ENCODE data around the gene RNF126. TPM values are rescaled to one million over a fixed set of nuclear protein-coding genes. Genes with fewer than 3 reads are reported as not detected.
A peak's percentile ranks its signal among the peaks of the same experiment; 100 is the strongest.

RNF126 gene
- total and polyA plus RNA-seq, 2 experiments from 2014 or later, result 78.5 to 88.7 TPM

DNA sequence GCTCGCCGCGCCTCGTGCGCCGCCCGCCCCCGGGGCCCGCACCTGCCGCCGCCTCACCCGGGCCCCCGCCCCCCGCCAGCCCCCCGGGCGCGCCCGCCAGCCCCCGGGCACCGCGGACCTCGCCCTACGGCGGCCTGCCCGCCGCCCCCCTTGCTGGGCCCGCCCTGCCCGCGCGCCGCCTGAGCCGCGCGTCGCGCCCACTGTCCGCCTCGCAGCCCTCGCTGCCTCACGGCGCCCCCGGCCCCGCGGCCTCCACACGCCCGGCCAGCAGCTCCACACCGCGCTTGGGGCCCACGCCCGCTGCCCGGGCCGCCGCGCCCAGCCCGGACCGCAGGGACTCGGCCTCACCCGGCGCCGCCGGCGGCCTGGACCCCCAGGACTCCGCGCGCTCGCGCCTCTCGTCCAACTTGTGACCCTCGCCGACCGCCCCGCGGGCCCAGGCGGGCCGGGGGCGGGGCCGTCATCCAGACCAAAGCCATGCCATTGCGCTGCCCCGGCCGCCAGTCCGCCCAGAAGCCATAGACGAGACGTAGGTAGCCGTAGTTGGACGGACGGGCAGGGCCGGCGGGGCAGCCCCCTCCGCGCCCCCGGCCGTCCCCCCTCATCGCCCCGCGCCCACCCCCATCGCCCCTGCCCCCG is 46.8 kb downstream of the RNF126 start:
- Histone ChIP-seq H3K36me3 (peaks cover 20% of the 10 kb centered on the region), H3K4me1 (ENCODE audit: low read depth) (no peaks in the 10 kb centered on the region), H3K9me3 (ENCODE audit: low read depth) (no peaks in the 10 kb centered on the region), H3K4me3 (no peak overlapping the region), H3K27me3 (no peaks in the 10 kb centered on the region), H3K27ac (no peak overlapping the region)
- no peak for DNase-seq (ENCODE audit: low read depth in 1 of 2, low spot score in 1 of 2)
- TF ChIP-seq, protein P1, sequence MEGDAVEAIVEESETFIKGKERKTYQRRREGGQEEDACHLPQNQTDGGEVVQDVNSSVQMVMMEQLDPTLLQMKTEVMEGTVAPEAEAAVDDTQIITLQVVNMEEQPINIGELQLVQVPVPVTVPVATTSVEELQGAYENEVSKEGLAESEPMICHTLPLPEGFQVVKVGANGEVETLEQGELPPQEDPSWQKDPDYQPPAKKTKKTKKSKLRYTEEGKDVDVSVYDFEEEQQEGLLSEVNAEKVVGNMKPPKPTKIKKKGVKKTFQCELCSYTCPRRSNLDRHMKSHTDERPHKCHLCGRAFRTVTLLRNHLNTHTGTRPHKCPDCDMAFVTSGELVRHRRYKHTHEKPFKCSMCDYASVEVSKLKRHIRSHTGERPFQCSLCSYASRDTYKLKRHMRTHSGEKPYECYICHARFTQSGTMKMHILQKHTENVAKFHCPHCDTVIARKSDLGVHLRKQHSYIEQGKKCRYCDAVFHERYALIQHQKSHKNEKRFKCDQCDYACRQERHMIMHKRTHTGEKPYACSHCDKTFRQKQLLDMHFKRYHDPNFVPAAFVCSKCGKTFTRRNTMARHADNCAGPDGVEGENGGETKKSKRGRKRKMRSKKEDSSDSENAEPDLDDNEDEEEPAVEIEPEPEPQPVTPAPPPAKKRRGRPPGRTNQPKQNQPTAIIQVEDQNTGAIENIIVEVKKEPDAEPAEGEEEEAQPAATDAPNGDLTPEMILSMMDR (IDR thresholded peaks at IDR 0.05; ENCODE audit: low read depth, low read length), result no peak

DNA sequence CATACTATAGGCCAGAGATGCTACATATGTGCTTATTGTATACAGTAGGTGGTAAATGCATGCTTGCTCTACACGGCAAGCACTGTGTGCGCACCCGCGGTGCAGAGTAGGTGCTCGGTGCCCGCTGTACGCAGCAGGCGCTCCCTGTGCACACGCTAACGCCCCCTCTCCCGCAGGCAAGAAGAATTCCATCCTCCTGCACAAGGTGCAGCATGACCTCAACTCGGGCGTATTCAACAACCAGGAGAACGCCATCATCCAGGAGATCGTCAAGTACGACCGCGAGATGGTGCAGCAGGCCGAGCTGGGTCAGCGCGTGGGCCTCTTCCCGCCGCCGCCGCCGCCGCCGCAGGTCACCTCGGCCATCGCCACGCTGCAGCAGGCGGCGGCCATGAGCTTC is 47.4 kb downstream of the RNF126 start:
- H3K27ac ChIP-seq, result no peak overlapping the region
- H3K4me1 ChIP-seq (ENCODE audit: low read depth), result no peaks in the 10 kb centered on the region
- TF ChIP-seq, protein P1 (IDR thresholded peaks at IDR 0.05; ENCODE audit: low read depth, low read length), result no peak
- no peaks in the 10 kb centered on the region for H3K9me3 ChIP-seq (ENCODE audit: low read depth)
- peak in 1 of 2 donors; percentile 27 for DNase-seq (ENCODE audit: low read depth in 1 of 2, low spot score in 1 of 2)
- H3K4me3 ChIP-seq, result no peak overlapping the region
- H3K27me3 ChIP-seq, result no peaks in the 10 kb centered on the region
- H3K36me3 ChIP-seq, result peaks cover 20% of the 10 kb centered on the region

DNA sequence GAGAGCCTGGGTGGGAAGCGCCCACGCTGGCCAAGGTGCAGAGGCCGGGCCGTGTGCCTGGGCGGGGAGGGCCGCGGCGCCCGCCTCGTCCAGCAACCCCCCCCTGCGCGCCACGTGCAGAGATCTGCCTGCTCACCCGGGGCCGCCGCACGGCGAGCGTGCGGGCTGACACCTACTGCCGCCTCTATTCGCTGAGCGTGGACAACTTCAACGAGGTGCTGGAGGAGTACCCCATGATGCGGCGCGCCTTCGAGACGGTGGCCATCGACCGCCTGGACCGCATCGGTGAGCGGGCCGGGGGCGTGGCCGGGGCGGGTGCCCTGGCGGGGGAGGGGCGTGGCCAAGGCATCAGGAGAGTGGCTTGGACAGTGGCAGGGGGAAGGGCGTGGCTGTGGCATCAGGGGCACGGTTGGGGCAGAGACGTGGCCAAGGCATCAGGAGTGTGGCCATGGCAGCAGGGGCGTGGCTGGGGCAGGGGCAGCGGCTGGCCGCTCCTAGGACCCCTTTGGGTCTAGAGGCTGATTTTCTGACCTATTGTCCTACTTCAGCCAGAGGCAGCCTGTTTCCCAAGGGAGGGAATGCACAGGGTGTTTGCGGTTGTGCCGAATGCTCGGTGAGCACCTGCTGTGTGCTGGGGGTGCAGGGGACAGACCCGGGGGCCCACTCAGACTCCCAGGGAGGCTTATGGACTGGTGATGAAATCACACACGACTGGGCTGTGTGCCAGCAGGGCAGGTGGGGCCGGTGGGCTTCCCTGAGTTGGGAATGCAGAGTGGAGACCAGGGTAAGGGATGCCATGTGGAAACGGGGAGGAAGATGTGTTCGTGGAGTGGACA is 49.1 kb downstream of the RNF126 start:
- Histone ChIP-seq H3K27me3 (no peaks in the 10 kb centered on the region), H3K4me3 (no peak overlapping the region), H3K27ac (no peak overlapping the region), H3K36me3 (peaks cover 17% of the 10 kb centered on the region), H3K4me1 (ENCODE audit: low read depth) (no peaks in the 10 kb centered on the region), H3K9me3 (ENCODE audit: low read depth) (no peaks in the 10 kb centered on the region)
- no peak for DNase-seq (ENCODE audit: low read depth in 1 of 2, low spot score in 1 of 2)
- TF ChIP-seq, protein P1 (IDR thresholded peaks at IDR 0.05; ENCODE audit: low read depth, low read length), result no peak

DNA sequence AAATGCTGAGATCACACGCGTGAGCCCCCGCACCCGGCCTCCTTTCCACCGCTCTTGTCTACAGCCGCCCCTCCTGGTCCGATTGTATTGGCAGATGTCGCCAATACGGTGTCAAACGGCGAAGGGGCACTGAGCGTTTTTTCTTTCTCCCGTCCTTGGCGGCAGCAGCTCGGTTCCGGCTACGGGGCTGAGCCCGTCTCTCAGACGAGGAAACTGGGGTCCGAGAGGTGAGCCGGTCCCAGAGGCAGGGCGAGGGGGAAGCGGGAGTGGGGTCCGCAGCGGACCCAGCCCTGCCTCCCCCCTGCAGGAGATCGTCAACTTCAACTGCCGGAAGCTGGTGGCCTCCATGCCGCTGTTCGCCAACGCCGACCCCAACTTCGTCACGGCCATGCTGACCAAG is 50.1 kb downstream of the RNF126 start:
- Histone ChIP-seq H3K27ac (no peak overlapping the region), H3K4me1 (ENCODE audit: low read depth) (no peaks in the 10 kb centered on the region), H3K27me3 (no peaks in the 10 kb centered on the region), H3K36me3 (peaks cover 11% of the 10 kb centered on the region), H3K4me3 (no peak overlapping the region), H3K9me3 (ENCODE audit: low read depth) (no peaks in the 10 kb centered on the region)
- TF ChIP-seq, protein P1 (IDR thresholded peaks at IDR 0.05; ENCODE audit: low read depth, low read length), result no peak
- no peak for DNase-seq (ENCODE audit: low read depth in 1 of 2, low spot score in 1 of 2)

DNA sequence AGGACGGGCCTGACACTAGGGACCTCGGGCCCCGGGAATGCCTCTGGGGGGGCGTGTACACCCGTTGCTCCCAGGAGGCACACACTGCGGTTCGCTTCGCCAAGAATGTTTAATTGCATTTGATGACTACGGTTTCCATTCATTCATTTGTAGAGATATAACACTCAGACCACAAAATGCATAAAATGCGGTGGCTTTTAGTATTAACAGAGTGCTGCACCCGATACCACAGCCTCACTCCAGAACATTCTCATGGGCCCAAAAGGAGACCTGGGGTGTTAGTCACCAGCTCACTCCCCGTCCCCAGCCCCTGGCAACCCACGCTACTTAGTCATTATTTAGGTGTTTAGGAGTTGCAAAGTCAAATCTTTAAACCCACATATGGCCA is 51.5 kb downstream of the RNF126 start:
- no peak overlapping the region for H3K27ac ChIP-seq
- peak in 1 of 2 donors; percentile 91 for DNase-seq (ENCODE audit: low read depth in 1 of 2, low spot score in 1 of 2)

More for the DNA sequence above, 51.5 kb downstream of the RNF126 start:
- Histone ChIP-seq H3K4me1 (ENCODE audit: low read depth) (no peaks in the 10 kb centered on the region), H3K9me3 (ENCODE audit: low read depth) (no peaks in the 10 kb centered on the region), H3K27me3 (no peaks in the 10 kb centered on the region), H3K4me3 (no peak overlapping the region), H3K36me3 (peaks cover 8% of the 10 kb centered on the region)
- TF ChIP-seq, protein P1 (IDR thresholded peaks at IDR 0.05; ENCODE audit: low read depth, low read length), result no peak

Measured in cardiac muscle cell (in vitro differentiated cells and primary cell).